ENCODE data around the gene DSP.

Gene DSP

DNA sequence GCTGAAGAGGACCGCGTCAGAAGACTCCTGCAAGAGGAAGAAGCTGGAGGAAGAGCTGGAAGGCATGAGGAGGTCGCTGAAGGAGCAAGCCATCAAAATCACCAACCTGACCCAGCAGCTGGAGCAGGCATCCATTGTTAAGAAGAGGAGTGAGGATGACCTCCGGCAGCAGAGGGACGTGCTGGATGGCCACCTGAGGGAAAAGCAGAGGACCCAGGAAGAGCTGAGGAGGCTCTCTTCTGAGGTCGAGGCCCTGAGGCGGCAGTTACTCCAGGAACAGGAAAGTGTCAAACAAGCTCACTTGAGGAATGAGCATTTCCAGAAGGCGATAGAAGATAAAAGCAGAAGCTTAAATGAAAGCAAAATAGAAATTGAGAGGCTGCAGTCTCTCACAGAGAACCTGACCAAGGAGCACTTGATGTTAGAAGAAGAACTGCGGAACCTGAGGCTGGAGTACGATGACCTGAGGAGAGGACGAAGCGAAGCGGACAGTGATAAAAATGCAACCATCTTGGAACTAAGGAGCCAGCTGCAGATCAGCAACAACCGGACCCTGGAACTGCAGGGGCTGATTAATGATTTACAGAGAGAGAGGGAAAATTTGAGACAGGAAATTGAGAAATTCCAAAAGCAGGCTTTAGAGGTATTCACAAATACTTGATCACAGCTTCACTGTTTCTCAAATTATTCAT is 39.6 kb downstream of the DSP start:
- no peak overlapping the region for H3K4me2 ChIP-seq (ENCODE audit: low read depth, low read length)
- no peaks in the 10 kb centered on the region for H3K79me2 ChIP-seq (ENCODE audit: low read length)
- TF ChIP-seq EZH2 (optimal IDR thresholded peaks at IDR 0.05; ENCODE audit: low read depth, low read length) (no peak), EZH2phosphoT487 (IDR thresholded peaks at IDR 0.05; ENCODE audit: low read length) (no peak)
- TF ChIP-seq, protein P1, sequence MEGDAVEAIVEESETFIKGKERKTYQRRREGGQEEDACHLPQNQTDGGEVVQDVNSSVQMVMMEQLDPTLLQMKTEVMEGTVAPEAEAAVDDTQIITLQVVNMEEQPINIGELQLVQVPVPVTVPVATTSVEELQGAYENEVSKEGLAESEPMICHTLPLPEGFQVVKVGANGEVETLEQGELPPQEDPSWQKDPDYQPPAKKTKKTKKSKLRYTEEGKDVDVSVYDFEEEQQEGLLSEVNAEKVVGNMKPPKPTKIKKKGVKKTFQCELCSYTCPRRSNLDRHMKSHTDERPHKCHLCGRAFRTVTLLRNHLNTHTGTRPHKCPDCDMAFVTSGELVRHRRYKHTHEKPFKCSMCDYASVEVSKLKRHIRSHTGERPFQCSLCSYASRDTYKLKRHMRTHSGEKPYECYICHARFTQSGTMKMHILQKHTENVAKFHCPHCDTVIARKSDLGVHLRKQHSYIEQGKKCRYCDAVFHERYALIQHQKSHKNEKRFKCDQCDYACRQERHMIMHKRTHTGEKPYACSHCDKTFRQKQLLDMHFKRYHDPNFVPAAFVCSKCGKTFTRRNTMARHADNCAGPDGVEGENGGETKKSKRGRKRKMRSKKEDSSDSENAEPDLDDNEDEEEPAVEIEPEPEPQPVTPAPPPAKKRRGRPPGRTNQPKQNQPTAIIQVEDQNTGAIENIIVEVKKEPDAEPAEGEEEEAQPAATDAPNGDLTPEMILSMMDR (IDR thresholded peaks at IDR 0.05; ENCODE audit: low read length): no peak
- H3K36me3 ChIP-seq (replicated peaks; ENCODE audit: insufficient read depth, low read length): no peaks in the 10 kb centered on the region
- no peaks in the 10 kb centered on the region for H3K9me3 ChIP-seq (replicated peaks; ENCODE audit: insufficient read depth, low read length)
- H3K9me2 ChIP-seq (replicated peaks; ENCODE audit: insufficient read depth, low read length): no peaks in the 10 kb centered on the region
- no peak overlapping the region for H3K4me3 ChIP-seq (ENCODE audit: low read length)
- H4K20me1 ChIP-seq (ENCODE audit: insufficient read depth, low read length): no peaks in the 10 kb centered on the region
- no peak overlapping the region for H3K9ac ChIP-seq (ENCODE audit: low read length)
- no peaks in the 10 kb centered on the region for H3K27me3 ChIP-seq (replicated peaks; ENCODE audit: insufficient read depth, low read length)
- H3K27ac ChIP-seq (ENCODE audit: low read length): no peak overlapping the region
- H2AFZ ChIP-seq (ENCODE audit: low read length): no peak overlapping the region
- H3K4me1 ChIP-seq (ENCODE audit: low read length): no peaks in the 10 kb centered on the region
- DNase-seq: no peak
- H3F3A ChIP-seq (ENCODE audit: insufficient read depth, low read length): no peaks in the 10 kb centered on the region

DNA sequence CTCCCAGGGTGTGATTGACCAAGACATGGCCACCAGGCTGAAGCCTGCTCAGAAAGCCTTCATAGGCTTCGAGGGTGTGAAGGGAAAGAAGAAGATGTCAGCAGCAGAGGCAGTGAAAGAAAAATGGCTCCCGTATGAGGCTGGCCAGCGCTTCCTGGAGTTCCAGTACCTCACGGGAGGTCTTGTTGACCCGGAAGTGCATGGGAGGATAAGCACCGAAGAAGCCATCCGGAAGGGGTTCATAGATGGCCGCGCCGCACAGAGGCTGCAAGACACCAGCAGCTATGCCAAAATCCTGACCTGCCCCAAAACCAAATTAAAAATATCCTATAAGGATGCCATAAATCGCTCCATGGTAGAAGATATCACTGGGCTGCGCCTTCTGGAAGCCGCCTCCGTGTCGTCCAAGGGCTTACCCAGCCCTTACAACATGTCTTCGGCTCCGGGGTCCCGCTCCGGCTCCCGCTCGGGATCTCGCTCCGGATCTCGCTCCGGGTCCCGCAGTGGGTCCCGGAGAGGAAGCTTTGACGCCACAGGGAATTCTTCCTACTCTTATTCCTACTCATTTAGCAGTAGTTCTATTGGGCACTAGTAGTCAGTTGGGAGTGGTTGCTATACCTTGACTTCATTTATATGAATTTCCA is 43.9 kb downstream of the DSP start:
- no peak overlapping the region for H3K9ac ChIP-seq (ENCODE audit: low read length)
- peaks cover 4% of the 10 kb centered on the region for H3K79me2 ChIP-seq (ENCODE audit: low read length)
- H3K27ac ChIP-seq (ENCODE audit: low read length): no peak overlapping the region
- H3K4me3 ChIP-seq (ENCODE audit: low read length): no peak overlapping the region
- no peaks in the 10 kb centered on the region for H4K20me1 ChIP-seq (ENCODE audit: insufficient read depth, low read length)
- no peaks in the 10 kb centered on the region for H3K9me2 ChIP-seq (replicated peaks; ENCODE audit: insufficient read depth, low read length)
- no peak overlapping the region for H3K4me2 ChIP-seq (ENCODE audit: low read depth, low read length)
- no peaks in the 10 kb centered on the region for H3F3A ChIP-seq (ENCODE audit: insufficient read depth, low read length)
- TF ChIP-seq, protein P1 (IDR thresholded peaks at IDR 0.05; ENCODE audit: low read length): no peak
- TF ChIP-seq EZH2phosphoT487 (IDR thresholded peaks at IDR 0.05; ENCODE audit: low read length): no peak
- TF ChIP-seq EZH2 (optimal IDR thresholded peaks at IDR 0.05; ENCODE audit: low read depth, low read length): no peak
- no peaks in the 10 kb centered on the region for H3K9me3 ChIP-seq (replicated peaks; ENCODE audit: insufficient read depth, low read length)
- no peak for DNase-seq
- H2AFZ ChIP-seq (ENCODE audit: low read length): no peak overlapping the region
- H3K36me3 ChIP-seq (replicated peaks; ENCODE audit: insufficient read depth, low read length): no peaks in the 10 kb centered on the region
- H3K27me3 ChIP-seq (replicated peaks; ENCODE audit: insufficient read depth, low read length): no peaks in the 10 kb centered on the region
- no peaks in the 10 kb centered on the region for H3K4me1 ChIP-seq (ENCODE audit: low read length)

DNA sequence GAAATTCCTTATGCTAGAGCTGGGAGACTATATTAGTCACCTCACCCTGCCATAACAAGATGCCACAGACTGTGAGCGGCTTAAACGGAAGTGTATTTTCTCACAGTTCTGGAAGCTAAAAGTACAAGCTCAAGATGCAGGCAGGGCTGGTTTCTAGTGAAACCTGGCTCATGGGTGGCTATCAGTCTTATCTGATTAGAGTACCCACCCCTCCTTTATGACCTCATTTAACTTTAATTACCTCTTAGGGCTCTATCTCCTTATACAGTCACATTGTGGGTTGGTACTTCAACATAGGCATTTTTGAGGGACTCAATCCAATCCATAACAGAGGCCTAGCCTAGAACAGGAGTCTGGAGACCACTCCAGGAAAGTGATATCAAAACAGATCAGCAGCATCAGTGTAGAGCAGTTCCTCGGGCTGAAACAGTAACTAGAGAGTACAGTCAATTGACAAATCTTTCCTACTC is 46.2 kb downstream of the DSP start:
- Histone ChIP-seq H3K4me1 (ENCODE audit: low read length) (peaks cover 5% of the 10 kb centered on the region; the same call in 1 of the 2 replicates), H3K9me3 (replicated peaks; ENCODE audit: insufficient read depth, low read length) (no peaks in the 10 kb centered on the region), H3K36me3 (replicated peaks; ENCODE audit: insufficient read depth, low read length) (no peaks in the 10 kb centered on the region), H3K9ac (ENCODE audit: low read length) (no peak overlapping the region), H3K27ac (ENCODE audit: low read length) (no peak overlapping the region), H3K79me2 (ENCODE audit: low read length) (peaks cover 27% of the 10 kb centered on the region), H4K20me1 (ENCODE audit: insufficient read depth, low read length) (no peaks in the 10 kb centered on the region), H3K9me2 (replicated peaks; ENCODE audit: insufficient read depth, low read length) (no peaks in the 10 kb centered on the region), H3F3A (ENCODE audit: insufficient read depth, low read length) (no peaks in the 10 kb centered on the region), H2AFZ (ENCODE audit: low read length) (no peak overlapping the region), H3K27me3 (replicated peaks; ENCODE audit: insufficient read depth, low read length) (no peaks in the 10 kb centered on the region), H3K4me3 (ENCODE audit: low read length) (no peak overlapping the region), H3K4me2 (ENCODE audit: low read depth, low read length) (no peak overlapping the region)
- no peak for DNase-seq
- TF ChIP-seq EZH2phosphoT487 (IDR thresholded peaks at IDR 0.05; ENCODE audit: low read length): no peak
- TF ChIP-seq, protein P1 (IDR thresholded peaks at IDR 0.05; ENCODE audit: low read length): no peak
- TF ChIP-seq EZH2 (optimal IDR thresholded peaks at IDR 0.05; ENCODE audit: low read depth, low read length): no peak

Measured in MM.1S (cell line).